Parathyroid adenoma (tissue), 2 donors: ENCODE results near the gene CCDC187.

Experiments used
- H2AFZ ChIP-seq: fragments of 300-600 bp; sonication (generic); one replicate; pipeline ENCODE4 v1.7.0; 2017; ENCODE audit warnings: antibody characterized with exemption, mild to moderate bottlenecking
- H3K27ac ChIP-seq: fragments of 300-600 bp; sonication (generic); one replicate; pipeline ENCODE4 v1.7.0; 2017
- H3K27me3 ChIP-seq: fragments of 300-600 bp; sonication (generic); one replicate; pipeline ENCODE4 v1.7.0; 2017; ENCODE audit warnings: low read length; ENCODE audit not compliant: control insufficient read depth, insufficient read depth
- H3K36me3 ChIP-seq: fragments of 300-600 bp; sonication (generic); one replicate; pipeline ENCODE4 v1.7.0; 2017; ENCODE audit warnings: low read length; ENCODE audit not compliant: control insufficient read depth, insufficient read depth
- H3K4me1 ChIP-seq: fragments of 300-600 bp; sonication (generic); one replicate; pipeline ENCODE4 v1.7.0; 2017; ENCODE audit warnings: control low read depth
- H3K4me2 ChIP-seq: fragments of 300-600 bp; sonication (generic); one replicate; pipeline ENCODE4 v1.7.0; 2017; ENCODE audit warnings: low read length
- H3K4me3 ChIP-seq: fragments of 300-600 bp; sonication (generic); one replicate; pipeline ENCODE4 v1.7.0; 2017; ENCODE audit warnings: low read depth, low read length
- H3K79me2 ChIP-seq: fragments of 300-600 bp; sonication (generic); one replicate; pipeline ENCODE4 v1.7.0; 2017; ENCODE audit warnings: control low read depth
- H3K9ac ChIP-seq: fragments of 300-600 bp; sonication (generic); one replicate; pipeline ENCODE4 v1.7.0; 2017; ENCODE audit warnings: mild to moderate bottlenecking
- H3K9me3 ChIP-seq: fragments of 300-600 bp; sonication (generic); one replicate; pipeline ENCODE4 v1.7.0; 2017; ENCODE audit warnings: low read length; ENCODE audit not compliant: control insufficient read depth
- CTCF ChIP-seq: fragments of 300-600 bp; sonication (generic); IDR thresholded peaks from one replicate; pipeline ENCODE4 v1.7.0; 2017; ENCODE audit warnings: antibody characterized with exemption, mild to moderate bottlenecking
- donor health status: primary hyperparathyroidism.

CCDC187 gene

GRCh38 chr9:136310273-136311030, 6.6 kb upstream of the CCDC187 start:
- Histone ChIP-seq H3K79me2 (no peaks in the 10 kb centered on the region), H2AFZ (no peak overlapping the region), H3K4me1 (no peaks in the 10 kb centered on the region), H3K4me3 (no peak overlapping the region), H3K4me2 (no peak overlapping the region), H3K9ac (no peak overlapping the region), H3K27ac (no peak overlapping the region), H3K27me3 (no peaks in the 10 kb centered on the region), H3K9me3 (no peaks in the 10 kb centered on the region), H3K36me3 (no peaks in the 10 kb centered on the region)
- no peak for TF ChIP-seq CTCF

- Histone ChIP-seq H3K4me2 (no peak overlapping the region), H3K9ac (no peak overlapping the region), H3K4me3 (no peak overlapping the region), H2AFZ (no peak overlapping the region), H3K4me1 (no peaks in the 10 kb centered on the region), H3K36me3 (no peaks in the 10 kb centered on the region), H3K79me2 (no peaks in the 10 kb centered on the region), H3K27me3 (no peaks in the 10 kb centered on the region), H3K27ac (no peak overlapping the region), H3K9me3 (no peaks in the 10 kb centered on the region)
- TF ChIP-seq CTCF, result no peak
These were observed 5.9 kb upstream of the CCDC187 start for GRCh38 chr9:136309806-136310220.

GRCh38 chr9:136309101-136309801, 5.4 kb upstream of the CCDC187 start:
- Histone ChIP-seq H3K79me2 (no peaks in the 10 kb centered on the region), H3K27me3 (no peaks in the 10 kb centered on the region), H3K4me1 (no peaks in the 10 kb centered on the region)

GRCh38 chr9:136308702-136309053, 4.8 kb upstream of the CCDC187 start:
- no peak overlapping the region for H3K9ac ChIP-seq
- H2AFZ ChIP-seq, result no peak overlapping the region
- no peak overlapping the region for H3K4me3 ChIP-seq
- no peak overlapping the region for H3K27ac ChIP-seq
- H3K36me3 ChIP-seq, result no peaks in the 10 kb centered on the region
- no peaks in the 10 kb centered on the region for H3K27me3 ChIP-seq
- TF ChIP-seq CTCF, result no peak
- no peak overlapping the region for H3K4me2 ChIP-seq
- no peaks in the 10 kb centered on the region for H3K79me2 ChIP-seq
- H3K9me3 ChIP-seq, result no peaks in the 10 kb centered on the region
- no peaks in the 10 kb centered on the region for H3K4me1 ChIP-seq

More at GRCh38 chr9:136309101-136309801, 5.4 kb upstream of the CCDC187 start:
- Histone ChIP-seq H3K4me3 (no peak overlapping the region), H3K27ac (no peak overlapping the region), H3K9me3 (no peaks in the 10 kb centered on the region), H3K9ac (no peak overlapping the region), H3K36me3 (no peaks in the 10 kb centered on the region), H2AFZ (no peak overlapping the region), H3K4me2 (no peak overlapping the region)
- no peak for TF ChIP-seq CTCF
